HFF-Myc (cell line): ENCODE data around the gene RYR1.

Experiments used
- DNase-seq: peaks from one replicate; pipeline ENCODE4 v3.0.0-alpha.2; 2011; ENCODE audit warnings: low read depth; ENCODE audit errors: extremely low read depth
- H3K4me3 ChIP-seq: replicated peaks from 2 replicates; pipeline ENCODE4 v1.5.1; 2011; ENCODE audit warnings: low read depth, mild to moderate bottlenecking, control low read depth, low read length
- CTCF ChIP-seq: IDR thresholded peaks from 2 replicates; pipeline ENCODE4 v1.5.1; 2012; ENCODE audit warnings: mild to moderate bottlenecking, low read depth, low read length, control low read depth; ENCODE audit errors: missing control alignments

The RYR1 gene

GRCh38 chr19:38519988-38520387, 86.5 kb downstream of the RYR1 start:
- TF ChIP-seq CTCF, result no peak
- H3K4me3 ChIP-seq, result no peak overlapping the region
- no peak for DNase-seq

DNA sequence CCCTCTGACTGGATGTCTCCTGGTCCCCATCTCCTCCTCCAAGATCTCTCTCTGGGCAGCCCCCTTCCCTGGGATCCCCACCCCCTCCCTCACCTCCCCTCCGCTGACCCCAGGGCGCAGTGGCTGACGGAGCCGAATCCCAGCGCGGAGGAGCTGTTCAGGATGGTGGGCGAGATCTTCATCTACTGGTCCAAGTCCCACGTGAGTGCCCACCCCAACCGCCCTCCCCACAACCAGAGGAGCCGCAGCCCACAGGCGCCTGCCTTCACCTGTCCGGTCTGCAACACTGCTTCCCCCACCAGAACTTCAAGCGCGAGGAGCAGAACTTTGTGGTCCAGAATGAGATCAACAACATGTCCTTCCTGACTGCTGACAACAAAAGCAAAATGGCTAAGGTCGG, 89.4 kb downstream of the RYR1 start:
- no peak overlapping the region for H3K4me3 ChIP-seq
- no peak for TF ChIP-seq CTCF
- no peak for DNase-seq

GRCh38 chr19:38523319-38523718, 89.8 kb downstream of the RYR1 start:
- no peak for TF ChIP-seq CTCF
- no peak overlapping the region for H3K4me3 ChIP-seq
- no peak for DNase-seq

- DNase-seq, result no peak
- no peak for TF ChIP-seq CTCF
Observed at GRCh38 chr19:38524369-38524768, 90.9 kb downstream of the RYR1 start.

GRCh38 chr19:38524994-38525634, 91.6 kb downstream of the RYR1 start:
- no peak for TF ChIP-seq CTCF
- no peak for DNase-seq
- H3K4me3 ChIP-seq, result no peak overlapping the region

More at GRCh38 chr19:38524369-38524768, 90.9 kb downstream of the RYR1 start:
- no peak overlapping the region for H3K4me3 ChIP-seq

DNA sequence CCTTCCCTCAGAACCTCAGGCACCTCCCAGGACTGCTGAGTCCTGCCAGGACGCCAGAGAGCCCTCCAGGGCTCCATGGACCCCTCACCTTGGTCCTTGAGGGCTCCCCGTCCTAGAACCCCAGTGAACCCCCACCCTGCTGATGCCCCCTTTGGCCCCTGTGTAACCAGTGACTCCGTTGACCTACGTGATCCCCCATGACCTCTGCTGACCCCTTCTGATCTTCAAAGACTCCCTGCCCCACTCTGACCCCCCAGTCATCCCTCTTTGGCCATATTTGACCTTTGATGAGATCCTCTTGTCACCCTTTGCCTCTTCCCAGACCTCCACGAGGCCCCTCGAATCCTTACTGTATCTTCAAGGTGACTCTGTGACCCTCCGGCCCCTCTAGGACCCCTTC, 92.9 kb downstream of the RYR1 start:
- no peak overlapping the region for H3K4me3 ChIP-seq
- TF ChIP-seq CTCF, result no peak
- DNase-seq, result no peak

DNA sequence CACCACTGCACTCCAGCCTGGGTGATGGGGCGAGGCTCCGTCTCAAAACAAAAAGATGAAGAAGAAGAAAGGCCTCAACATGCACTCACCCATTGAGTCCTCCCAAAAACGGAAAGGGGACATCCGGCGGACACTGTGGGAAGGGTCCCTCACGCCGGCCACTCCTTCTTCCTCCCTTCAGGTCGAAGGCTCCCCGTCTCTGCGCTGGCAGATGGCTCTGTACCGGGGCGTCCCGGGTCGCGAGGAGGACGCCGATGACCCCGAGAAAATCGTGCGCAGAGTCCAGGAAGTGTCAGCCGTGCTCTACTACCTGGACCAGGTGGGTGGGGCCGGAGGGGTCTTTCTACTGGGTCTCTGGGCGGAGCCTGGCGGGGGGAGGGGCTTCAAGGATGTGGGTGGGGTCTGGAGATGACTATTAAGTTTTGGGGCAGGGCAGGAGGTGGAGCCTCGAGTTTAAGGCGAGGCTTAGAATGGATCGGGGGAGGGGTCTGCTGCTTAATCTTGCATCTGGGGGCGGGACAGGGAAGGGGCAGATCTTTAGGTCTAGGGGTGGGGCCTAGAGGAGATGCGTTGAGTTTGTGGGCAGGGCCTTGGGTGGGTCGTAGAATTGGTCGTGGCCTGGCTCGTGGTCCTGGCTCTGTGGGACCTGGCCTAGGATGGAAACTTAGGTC, 94.1 kb downstream of the RYR1 start:
- TF ChIP-seq CTCF, result no peak
- DNase-seq, result no peak
- no peak overlapping the region for H3K4me3 ChIP-seq
